Lower leg skin (tissue), 4 donors: ENCODE data around the gene S100A16. TPM values are rescaled to one million over a fixed set of nuclear protein-coding genes. Genes with fewer than 3 reads are reported as not detected.
A peak's percentile ranks its signal among the peaks of the same experiment; 100 is the strongest.

Source experiments
- DNase-seq, 2 donors: peaks; one replicate each; pipeline ENCODE4 v3.0.0-alpha.2; 2019; ENCODE audit warnings: low spot score in 2 of 2
- H3K4me3 ChIP-seq: fragments of 200-600 bp; sonication (generic); 2 replicates; pipeline ENCODE4 v1.5.1; 2017; ENCODE audit warnings: mild to moderate bottlenecking, low read depth; ENCODE audit not compliant: poor library complexity, severe bottlenecking
- CTCF ChIP-seq, 3 donors: fragments of 450-650 bp; IDR thresholded peaks; one replicate each; pipeline ENCODE4 v1.5.1; 2016; ENCODE audit warnings: antibody characterized with exemption in 3 of 3, mild to moderate bottlenecking in 3 of 3, moderate library complexity in 2 of 3
- POLR2A ChIP-seq, 2 donors: fragments of 450-650 bp; IDR thresholded peaks; one replicate each; pipeline ENCODE4 v1.6.1; 2016 to 2017; ENCODE audit warnings: antibody characterized with exemption in 2 of 2, mild to moderate bottlenecking in 1 of 2, moderate library complexity in 1 of 2
- WGBS, 2 donors: methylation state at CpG; one replicate each; pipeline ENCODE4 v1.1.5; 2018; 5-methylcytosine and 5-hydroxymethylcytosine counted together
- intact Hi-C: fragments of 100-400 bp; cut with DNase I; formaldehyde crosslinking; loops from one replicate; pipeline ENCODE4 v1.15.0; 2023; ENCODE audit warnings: low total_unique reads
- total RNA-seq, 4 donors: library from RNA; depleted of rRNA; stranded (reverse); fragments of >200 nt; gene quantifications; one replicate each; pipeline ENCODE4 v1.1.0, GENCODE V29; 2016

The S100A16 gene, protein sequence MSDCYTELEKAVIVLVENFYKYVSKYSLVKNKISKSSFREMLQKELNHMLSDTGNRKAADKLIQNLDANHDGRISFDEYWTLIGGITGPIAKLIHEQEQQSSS
- total RNA-seq = 100 to 1,000 TPM; 289 to 390 (median 329) TPM

- intact Hi-C loops = no loop called here
- no peak for TF ChIP-seq CTCF (IDR thresholded peaks at IDR 0.05)
- TF ChIP-seq POLR2A (IDR thresholded peaks at IDR 0.05) = no peak
- peak within 1 kb of the TSS; percentile 45 for H3K4me3 ChIP-seq
- peak; percentile 70 to 95 for DNase-seq
- WGBS, 2 donors = 16 to 54% methylated on average over 7 to 9 of the region's 9 CpGs
Measured at GRCh38 chr1:153612755-153613331, at the start of gene S100A16. Gene S100A16, minus strand, starts transcription at chr1:153613137. Its CDS starts 4,986 bp downstream, at chr1:153608151.

- intact Hi-C loops = loop anchor here (10.0 kb wide), 1 partner anchor 87 kb away; no protein-coding TSS in a partner anchor
- WGBS, 2 donors = 57 to 58% methylated on average over 2 of the region's 2 CpGs
- DNase-seq = no peak
- no peak overlapping the region for H3K4me3 ChIP-seq
- TF ChIP-seq CTCF (IDR thresholded peaks at IDR 0.05) (no peak), POLR2A (IDR thresholded peaks at IDR 0.05) (no peak)
Measured at GRCh38 chr1:153662269-153662668, 49.3 kb upstream of the S100A16 start.

- intact Hi-C loops = loop anchor here (10.0 kb wide), 1 partner anchor 86 kb away; no protein-coding TSS in a partner anchor
- 58 to 62% methylated on average over 8 to 9 of the region's 9 CpGs for WGBS, 2 donors
- TF ChIP-seq CTCF (IDR thresholded peaks at IDR 0.05) (no peak), POLR2A (IDR thresholded peaks at IDR 0.05) (no peak)
- DNase-seq = no peak
- no peak overlapping the region for H3K4me3 ChIP-seq
Measured at GRCh38 chr1:153661111-153661708, 48.3 kb upstream of the S100A16 start.

GRCh38 chr1:153659656-153660055 lies 46.7 kb upstream of the S100A16 start:
- no peak for DNase-seq
- TF ChIP-seq POLR2A (IDR thresholded peaks at IDR 0.05) (no peak), CTCF (IDR thresholded peaks at IDR 0.05) (no peak)
- no peak overlapping the region for H3K4me3 ChIP-seq
- intact Hi-C loops = loop anchor here (10.0 kb wide), 1 partner anchor 85 kb away; no protein-coding TSS in a partner anchor
- WGBS, 2 donors = 71 to 81% methylated on average over 9 of the region's 9 CpGs

- WGBS, 2 donors = 34 to 36% methylated on average over 8 of the region's 8 CpGs
- TF ChIP-seq POLR2A (IDR thresholded peaks at IDR 0.05) = no peak
- no peak for TF ChIP-seq CTCF (IDR thresholded peaks at IDR 0.05)
- H3K4me3 ChIP-seq = peak overlapping the region; percentile 55
- no peak for DNase-seq
- intact Hi-C loops = no loop called here
Measured at GRCh38 chr1:153659175-153659534, 46.2 kb upstream of the S100A16 start.
